Measurements from ENCODE around the gene TMEM272. TPM values are rescaled to one million over a fixed set of nuclear protein-coding genes. Genes with fewer than 3 reads are reported as not detected.

Gene TMEM272
- total and polyA plus RNA-seq, 8 donors, result 0.03 to 0.37 TPM; not detected in 6

DNA sequence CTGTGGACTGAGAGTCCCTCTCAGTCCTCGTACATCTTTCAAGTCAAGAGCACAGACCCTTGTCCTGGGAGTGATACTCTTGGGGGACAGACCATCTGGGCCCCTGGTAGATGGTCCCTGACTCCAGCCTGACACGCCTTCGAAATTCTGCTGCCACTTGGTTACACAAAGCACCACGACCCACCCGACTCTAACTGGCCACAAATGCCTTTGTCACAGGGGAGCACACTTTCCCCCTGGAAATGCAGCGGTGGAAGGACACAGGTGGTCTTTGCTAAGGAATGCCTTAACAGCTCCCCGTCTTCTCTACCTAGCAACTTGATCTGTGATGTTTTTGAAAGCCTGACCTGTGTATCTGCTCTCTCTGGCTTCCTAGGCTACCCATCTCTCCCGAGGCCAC lies 27.3 kb downstream of the TMEM272 start:
- Histone ChIP-seq H3K27ac (no peak overlapping the region), H3K9me3 (no peaks in the 10 kb centered on the region), H3K4me3 (no peak overlapping the region), H3K36me3 (no peaks in the 10 kb centered on the region), H3K4me1 (peaks cover 7 to 44% (median 23%) of the 10 kb centered on the region in 4 donors), H3K27me3 (no peaks in the 10 kb centered on the region)
- intact Hi-C loops (cut with DNase I; ENCODE audit: low total_unique reads), result loop anchor here (10.0 kb wide), 1 partner anchor 307 kb away; the partner anchor contains the start of gene NEK5
- WGBS, 5 donors, result 84 to 89% (median 86%) methylated on average over 8 of the region's 8 CpGs
- TF ChIP-seq POLR2AphosphoS5 (IDR thresholded peaks at IDR 0.05), result no peak
- TF ChIP-seq EP300 (IDR thresholded peaks at IDR 0.05), result no peak
- no peak for TF ChIP-seq POLR2A (IDR thresholded peaks at IDR 0.05)
- TF ChIP-seq, protein P1, sequence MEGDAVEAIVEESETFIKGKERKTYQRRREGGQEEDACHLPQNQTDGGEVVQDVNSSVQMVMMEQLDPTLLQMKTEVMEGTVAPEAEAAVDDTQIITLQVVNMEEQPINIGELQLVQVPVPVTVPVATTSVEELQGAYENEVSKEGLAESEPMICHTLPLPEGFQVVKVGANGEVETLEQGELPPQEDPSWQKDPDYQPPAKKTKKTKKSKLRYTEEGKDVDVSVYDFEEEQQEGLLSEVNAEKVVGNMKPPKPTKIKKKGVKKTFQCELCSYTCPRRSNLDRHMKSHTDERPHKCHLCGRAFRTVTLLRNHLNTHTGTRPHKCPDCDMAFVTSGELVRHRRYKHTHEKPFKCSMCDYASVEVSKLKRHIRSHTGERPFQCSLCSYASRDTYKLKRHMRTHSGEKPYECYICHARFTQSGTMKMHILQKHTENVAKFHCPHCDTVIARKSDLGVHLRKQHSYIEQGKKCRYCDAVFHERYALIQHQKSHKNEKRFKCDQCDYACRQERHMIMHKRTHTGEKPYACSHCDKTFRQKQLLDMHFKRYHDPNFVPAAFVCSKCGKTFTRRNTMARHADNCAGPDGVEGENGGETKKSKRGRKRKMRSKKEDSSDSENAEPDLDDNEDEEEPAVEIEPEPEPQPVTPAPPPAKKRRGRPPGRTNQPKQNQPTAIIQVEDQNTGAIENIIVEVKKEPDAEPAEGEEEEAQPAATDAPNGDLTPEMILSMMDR (IDR thresholded peaks at IDR 0.05), result no peak
- no peak for DNase-seq

DNA sequence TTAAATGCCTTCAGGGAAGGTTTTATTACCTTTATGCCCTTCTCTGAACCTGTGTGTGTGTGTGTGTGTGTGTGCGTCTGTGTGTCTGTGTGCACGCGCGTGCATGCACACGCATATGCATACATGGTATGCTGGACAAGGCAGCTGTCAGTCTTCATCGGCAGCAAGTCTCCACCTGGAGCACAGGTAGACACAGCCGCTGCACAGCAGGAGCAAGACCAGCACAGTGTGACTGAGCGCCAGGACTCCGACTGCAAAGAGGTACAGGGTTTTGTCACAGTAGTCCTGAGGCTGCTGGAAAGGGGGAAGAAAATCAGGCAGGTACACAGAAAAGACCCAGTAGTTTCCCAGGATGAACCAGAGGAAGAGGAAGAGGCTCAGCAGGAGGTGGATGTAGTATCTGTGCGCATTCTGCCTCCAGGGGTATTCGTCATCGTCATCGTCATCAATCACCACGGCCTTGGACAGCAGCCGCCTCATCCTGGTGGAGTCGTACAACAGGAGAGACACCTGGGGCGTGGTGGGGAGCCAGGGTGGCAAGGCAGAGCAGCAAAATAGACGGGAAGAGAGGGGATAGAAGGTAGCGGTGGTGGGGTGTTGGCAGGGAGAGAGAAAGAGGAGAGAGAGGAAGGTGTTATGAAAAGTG lies 28.2 kb downstream of the TMEM272 start:
- Histone ChIP-seq H3K4me3 (no peak overlapping the region), H3K27me3 (no peaks in the 10 kb centered on the region), H3K4me1 (peaks cover 7 to 34% (median 23%) of the 10 kb centered on the region in 4 donors), H3K36me3 (no peaks in the 10 kb centered on the region), H3K9me3 (no peaks in the 10 kb centered on the region), H3K27ac (no peak overlapping the region)
- no peak for DNase-seq
- intact Hi-C loops (cut with DNase I; ENCODE audit: low total_unique reads), result loop anchor here (10.0 kb wide), 1 partner anchor 308 kb away; the partner anchor contains the start of gene NEK5
- WGBS, 5 donors, result 81 to 87% (median 87%) methylated on average over 19 of the region's 19 CpGs
- no peak for TF ChIP-seq EP300 (IDR thresholded peaks at IDR 0.05)
- TF ChIP-seq, protein P1 (IDR thresholded peaks at IDR 0.05), result no peak
- no peak for TF ChIP-seq POLR2A (IDR thresholded peaks at IDR 0.05)
- no peak for TF ChIP-seq POLR2AphosphoS5 (IDR thresholded peaks at IDR 0.05)

DNA sequence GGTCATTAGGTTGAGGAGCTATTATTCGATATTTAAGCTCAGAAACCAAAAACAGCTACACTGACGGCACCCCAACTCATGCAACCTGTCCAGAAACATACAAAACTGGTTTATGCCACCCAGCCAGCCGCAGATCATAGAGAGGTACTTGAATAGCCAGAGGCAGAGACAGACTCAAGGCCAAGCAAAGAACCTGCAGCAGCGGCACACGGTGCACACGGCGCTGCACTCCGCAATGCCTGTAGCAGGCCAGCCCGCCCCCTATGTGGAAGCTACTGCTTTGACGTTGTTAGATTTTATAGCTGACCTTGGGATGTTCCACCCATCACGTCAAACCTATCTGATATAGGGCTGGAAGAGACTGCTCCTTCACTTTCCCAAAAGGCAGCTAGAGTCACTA lies 29.1 kb downstream of the TMEM272 start:
- no peaks in the 10 kb centered on the region for H3K36me3 ChIP-seq
- H3K4me3 ChIP-seq, result no peak overlapping the region
- DNase-seq, result no peak
- H3K27ac ChIP-seq, result no peak overlapping the region
- WGBS, 5 donors, result 72 to 81% (median 78%) methylated on average over 11 of the region's 11 CpGs
- no peaks in the 10 kb centered on the region for H3K9me3 ChIP-seq
- peaks cover 7 to 27% (median 23%) of the 10 kb centered on the region in 4 donors for H3K4me1 ChIP-seq
- TF ChIP-seq POLR2AphosphoS5 (IDR thresholded peaks at IDR 0.05), result no peak
- TF ChIP-seq, protein P1 (IDR thresholded peaks at IDR 0.05), result no peak
- no peak for TF ChIP-seq EP300 (IDR thresholded peaks at IDR 0.05)
- no peak for TF ChIP-seq POLR2A (IDR thresholded peaks at IDR 0.05)
- intact Hi-C loops (cut with DNase I; ENCODE audit: low total_unique reads), result loop anchor here (10.0 kb wide), 1 partner anchor 309 kb away; the partner anchor contains the start of gene NEK5
- no peaks in the 10 kb centered on the region for H3K27me3 ChIP-seq

DNA sequence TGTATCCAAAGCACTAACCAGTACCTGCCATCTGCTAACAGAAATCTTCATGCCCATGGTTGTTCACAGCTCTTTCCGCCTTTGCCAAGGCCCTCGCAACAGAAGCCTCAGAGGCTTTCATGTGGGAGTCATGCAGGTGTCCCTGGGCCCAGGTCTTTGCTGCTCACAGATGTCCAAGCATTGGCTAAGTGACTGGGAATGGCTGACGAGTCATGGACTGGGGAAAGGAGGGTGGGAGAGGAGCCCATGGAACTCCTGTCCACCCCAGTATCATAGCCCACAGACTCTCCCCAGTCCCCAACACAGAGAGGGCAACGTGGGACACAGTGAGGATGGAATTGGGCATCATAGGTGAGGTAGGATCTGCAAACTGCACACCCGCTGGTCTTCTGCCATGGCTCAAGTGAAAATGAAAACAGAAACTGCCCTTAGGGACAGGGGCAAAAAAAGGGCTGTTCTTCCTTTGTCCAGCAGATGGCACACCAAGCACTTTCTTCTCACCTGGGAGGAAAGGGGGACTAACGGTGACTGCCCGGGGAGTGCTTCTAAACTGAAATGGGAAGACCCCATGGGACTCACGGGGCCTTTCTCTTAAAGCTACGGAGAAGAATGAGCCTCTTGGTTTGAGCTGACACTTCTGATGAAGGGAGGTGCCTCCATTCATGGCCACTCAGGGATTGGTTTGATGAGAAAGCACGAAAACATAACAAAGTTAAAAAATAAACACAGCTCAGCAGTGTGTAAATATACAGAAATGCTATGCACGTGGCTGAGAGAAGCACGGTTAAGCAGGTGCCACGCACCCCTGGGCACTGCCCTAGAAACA lies 29.9 kb downstream of the TMEM272 start:
- WGBS, 5 donors, result 15 to 22% (median 17%) methylated on average over 12 to 13 of the region's 13 CpGs
- DNase-seq, result peak; percentile 78 to 88
- Histone ChIP-seq H3K4me3 (peak overlapping the region; percentile 14 to 29 (median 24)), H3K9me3 (no peaks in the 10 kb centered on the region), H3K36me3 (no peaks in the 10 kb centered on the region), H3K27me3 (no peaks in the 10 kb centered on the region), H3K4me1 (peaks cover 7 to 27% (median 23%) of the 10 kb centered on the region in 4 donors), H3K27ac (peak overlapping the region in 1 of 5 donors; percentile 23)
- TF ChIP-seq POLR2AphosphoS5 (IDR thresholded peaks at IDR 0.05), result peak in 1 of 3 donors; percentile 55
- no peak for TF ChIP-seq POLR2A (IDR thresholded peaks at IDR 0.05)
- TF ChIP-seq, protein P1 (IDR thresholded peaks at IDR 0.05), result peak in 5 of 7 experiments; percentile 71 to 85 (median 80)
- intact Hi-C loops (cut with DNase I; ENCODE audit: low total_unique reads), result loop anchor here (10.0 kb wide), 1 partner anchor 310 kb away; the partner anchor contains the start of gene NEK5

Data from stomach (tissue), 9 donors.